Neural progenitor cell (in vitro differentiated cells): Measurements from ENCODE around the gene TGM5.

Experiments used
- CTCF ChIP-seq: fragments of 200-600 bp; sonication (generic); IDR thresholded peaks from 2 replicates; pipeline ENCODE4 v1.5.1; 2017; ENCODE audit warnings: antibody characterized with exemption, mild to moderate bottlenecking
- EZH2 ChIP-seq: fragments of 200-600 bp; sonication (generic); IDR thresholded peaks from 2 replicates; pipeline ENCODE4 v1.6.1; 2017; ENCODE audit warnings: antibody characterized with exemption, mild to moderate bottlenecking, moderate library complexity
- EZH2phosphoT487 ChIP-seq: fragments of 200-600 bp; sonication (generic); IDR thresholded peaks from 2 replicates; pipeline ENCODE4 v1.6.1; 2017; ENCODE audit warnings: antibody characterized with exemption

DNA sequence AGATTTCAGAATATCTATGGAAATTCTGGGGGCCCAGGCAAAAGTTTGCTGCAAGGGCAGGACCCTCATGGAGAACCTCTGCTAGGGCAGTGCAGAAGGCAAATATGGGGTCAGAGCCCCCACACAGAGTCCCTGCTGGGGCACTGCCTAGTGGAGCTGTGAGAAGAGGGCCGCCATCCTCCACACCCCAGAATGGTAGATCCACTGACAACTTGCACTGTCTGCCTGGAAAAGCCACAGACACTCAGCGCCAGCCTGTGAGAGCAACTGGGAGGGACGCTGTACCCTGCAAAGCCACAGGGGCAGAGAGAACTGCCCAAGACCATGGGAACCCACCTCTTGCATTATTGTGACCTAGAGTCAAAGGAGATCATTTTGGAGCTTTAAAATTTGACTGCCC is 67.7 kb downstream of the TGM5 start:
- TF ChIP-seq EZH2 (no peak), CTCF (no peak), EZH2phosphoT487 (no peak)
